Measurements from ENCODE around the gene MAGEA12.
"Not testable (repeated sequence)": the region's sequence is repeated elsewhere in the genome, so short reads cannot be mapped to it uniquely, and the experiment has no call there.

The MAGEA12 gene

GRCh38 chrX:152733261-152733975 lies at the start of gene MAGEA12, which contains the start of gene CSAG1:
TSS of gene MAGEA12 (plus strand) at chrX:152733757. CDS start at chrX:152736162, 2,405 bp downstream.
TSS of gene CSAG1 (minus strand) at chrX:152733721. CDS start at chrX:152732460, 1,261 bp downstream.
- peak; percentile 74 to 85 for DNase-seq

GRCh38 chrX:152697952-152698931 lies 35.3 kb upstream of the MAGEA12 start, which contains the start of gene MAGEA3:
TSS of gene MAGEA3 (plus strand) at chrX:152698794. CDS start at chrX:152700833, 2,039 bp downstream.
- not testable (repeated sequence) for DNase-seq

- not testable (repeated sequence) for DNase-seq
Measured at GRCh38 chrX:152700390-152700789, 33.2 kb upstream of the MAGEA12 start.

- not testable (repeated sequence) for DNase-seq
Measured at GRCh38 chrX:152706500-152706899, 27.1 kb upstream of the MAGEA12 start.

GRCh38 chrX:152709173-152709572 lies 24.4 kb upstream of the MAGEA12 start, which contains the start of gene CSAG2:
TSS of gene CSAG2 (minus strand) at chrX:152709273. CDS start at chrX:152709112, 161 bp downstream.
- DNase-seq = not testable (repeated sequence)

GRCh38 chrX:152713195-152713594 lies 20.4 kb upstream of the MAGEA12 start:
- DNase-seq = not testable (repeated sequence)

GRCh38 chrX:152713815-152714787 lies 19.5 kb upstream of the MAGEA12 start, which contains the start of gene MAGEA2B:
TSS of gene MAGEA2B (plus strand) at chrX:152714628. CDS start at chrX:152717107, 2,479 bp downstream.
- not testable (repeated sequence) for DNase-seq

- DNase-seq = no peak
Measured at GRCh38 chrX:152725409-152725808, 8.1 kb upstream of the MAGEA12 start.

- DNase-seq = not testable (repeated sequence)
Measured at GRCh38 chrX:152734143-152734858, 744 bp downstream of the MAGEA12 start.

- DNase-seq = no peak
Measured at GRCh38 chrX:152735101-152735500, 1.5 kb downstream of the MAGEA12 start.

GRCh38 chrX:152735860-152736511 lies 2.4 kb downstream of the MAGEA12 start:
- no peak for DNase-seq

GRCh38 chrX:152736528-152736927 lies 3.0 kb downstream of the MAGEA12 start:
- not testable (repeated sequence) for DNase-seq

GRCh38 chrX:152738560-152738959 lies 5.0 kb downstream of the MAGEA12 start:
- DNase-seq = no peak

- not testable (repeated sequence) for DNase-seq
Measured at GRCh38 chrX:152753686-152754650, 20.4 kb downstream of the MAGEA12 start, which contains the start of gene MAGEA2. TSS of gene MAGEA2 (minus strand) at chrX:152753842. CDS start at chrX:152751363, 2,479 bp downstream.

GRCh38 chrX:152754871-152755270 lies 21.3 kb downstream of the MAGEA12 start:
- not testable (repeated sequence) for DNase-seq

- not testable (repeated sequence) for DNase-seq
Measured at GRCh38 chrX:152758918-152759317, 25.4 kb downstream of the MAGEA12 start, which contains the start of gene CSAG3. TSS of gene CSAG3 (plus strand) at chrX:152759218.

- DNase-seq = not testable (repeated sequence)
Measured at GRCh38 chrX:152759544-152759943, 26.0 kb downstream of the MAGEA12 start.

- not testable (repeated sequence) for DNase-seq
Measured at GRCh38 chrX:152761582-152761981, 28.0 kb downstream of the MAGEA12 start.

GRCh38 chrX:152766562-152766961 lies 33.0 kb downstream of the MAGEA12 start:
- DNase-seq = not testable (repeated sequence)
